Endometrial microvascular endothelial cells (primary cell): ENCODE data around the gene IRF8. TPM values are rescaled to one million over a fixed set of nuclear protein-coding genes. Genes with fewer than 3 reads are reported as not detected.
"Not testable (repeated sequence)": the region's sequence is repeated elsewhere in the genome, so short reads cannot be mapped to it uniquely, and the experiment has no call there.

Source experiments
- in situ Hi-C: cut with HindIII; loops from 2 replicates; pipeline ENCODE4 v1.10.0; 2017; ENCODE audit warnings: low sequenced_read_pairs, low pct_unique_long_range_greater_than_20kb; ENCODE audit errors: inconsistent ontology term
- total RNA-seq: library from RNA; depleted of rRNA; stranded (reverse); fragments of >200 nt; gene quantifications from one replicate; pipeline ENCODE4 v1.2.3, GENCODE V29; 2015; ENCODE audit errors: inconsistent ontology term

IRF8 gene, protein sequence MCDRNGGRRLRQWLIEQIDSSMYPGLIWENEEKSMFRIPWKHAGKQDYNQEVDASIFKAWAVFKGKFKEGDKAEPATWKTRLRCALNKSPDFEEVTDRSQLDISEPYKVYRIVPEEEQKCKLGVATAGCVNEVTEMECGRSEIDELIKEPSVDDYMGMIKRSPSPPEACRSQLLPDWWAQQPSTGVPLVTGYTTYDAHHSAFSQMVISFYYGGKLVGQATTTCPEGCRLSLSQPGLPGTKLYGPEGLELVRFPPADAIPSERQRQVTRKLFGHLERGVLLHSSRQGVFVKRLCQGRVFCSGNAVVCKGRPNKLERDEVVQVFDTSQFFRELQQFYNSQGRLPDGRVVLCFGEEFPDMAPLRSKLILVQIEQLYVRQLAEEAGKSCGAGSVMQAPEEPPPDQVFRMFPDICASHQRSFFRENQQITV
- not detected for total RNA-seq

DNA sequence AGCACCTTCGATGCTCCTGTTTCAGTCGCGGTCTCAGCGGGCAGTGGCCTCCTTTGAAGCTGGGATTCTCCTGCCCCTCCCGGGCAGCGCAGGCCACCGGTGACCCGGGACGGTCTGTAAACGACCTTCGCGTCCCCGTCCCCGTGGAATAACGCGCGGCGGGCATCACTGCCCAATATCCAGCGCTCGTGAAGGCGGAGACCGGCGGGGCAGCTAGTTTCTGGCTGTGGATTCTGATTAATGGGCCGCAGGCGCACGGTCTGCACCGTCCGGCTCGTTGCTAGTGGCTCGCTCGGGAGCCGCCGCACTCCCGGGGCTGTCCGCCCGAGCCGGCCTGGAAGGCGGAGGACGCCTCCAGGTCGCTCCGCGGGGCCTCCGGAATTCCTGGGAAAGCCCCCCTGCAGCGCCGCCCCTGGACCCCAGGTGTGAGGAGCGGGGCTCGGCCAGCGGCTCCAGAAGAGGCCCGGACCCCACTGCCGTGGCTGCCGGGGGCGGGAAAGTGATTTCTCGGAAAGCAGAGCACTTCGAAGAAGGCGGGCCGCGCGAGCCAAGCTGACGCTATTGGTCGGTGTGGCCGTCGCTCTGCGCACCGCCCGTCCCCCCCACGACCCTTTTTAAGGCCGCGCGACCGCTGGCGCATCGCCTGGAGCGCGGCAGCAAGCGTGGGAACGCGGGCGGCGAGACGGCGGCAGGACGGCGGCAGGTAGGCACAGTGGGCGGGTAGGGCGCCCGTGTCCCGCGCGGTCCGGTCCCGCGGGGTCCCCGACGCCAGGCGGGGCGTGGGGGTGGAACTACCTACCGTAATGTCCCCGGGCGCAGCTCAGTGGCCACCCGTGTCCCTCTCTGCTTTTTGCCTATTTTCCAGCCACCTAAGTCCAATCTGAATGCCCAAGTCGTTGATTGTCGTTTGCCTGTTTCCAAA is at the start of gene IRF8:
IRF8 (plus strand) TSS at position 642 of the 922 bp plus-strand sequence. CDS start 3,854 bp downstream, outside the sequence.
- in situ Hi-C loops, result no loop called here

DNA sequence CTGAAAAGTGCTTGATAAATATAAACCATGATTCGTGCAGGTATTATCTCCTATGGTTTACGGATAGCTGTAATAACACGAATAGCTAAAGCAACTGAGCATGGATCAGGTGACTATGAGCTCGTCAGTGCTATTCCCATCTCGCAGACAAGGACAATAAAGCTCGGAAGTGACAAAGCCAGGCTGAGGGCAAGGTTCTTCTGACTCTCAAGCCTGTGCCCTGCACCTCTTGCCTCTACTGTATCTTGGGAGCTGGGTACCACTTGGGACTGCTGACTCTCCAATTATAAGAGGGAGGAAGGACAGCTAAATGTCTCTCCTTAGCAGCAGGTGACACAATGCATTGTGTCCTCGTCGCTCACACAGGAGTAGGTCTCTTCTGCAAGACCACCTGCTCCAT is 49.6 kb upstream of the IRF8 start:
- in situ Hi-C loops, result no loop called here

DNA sequence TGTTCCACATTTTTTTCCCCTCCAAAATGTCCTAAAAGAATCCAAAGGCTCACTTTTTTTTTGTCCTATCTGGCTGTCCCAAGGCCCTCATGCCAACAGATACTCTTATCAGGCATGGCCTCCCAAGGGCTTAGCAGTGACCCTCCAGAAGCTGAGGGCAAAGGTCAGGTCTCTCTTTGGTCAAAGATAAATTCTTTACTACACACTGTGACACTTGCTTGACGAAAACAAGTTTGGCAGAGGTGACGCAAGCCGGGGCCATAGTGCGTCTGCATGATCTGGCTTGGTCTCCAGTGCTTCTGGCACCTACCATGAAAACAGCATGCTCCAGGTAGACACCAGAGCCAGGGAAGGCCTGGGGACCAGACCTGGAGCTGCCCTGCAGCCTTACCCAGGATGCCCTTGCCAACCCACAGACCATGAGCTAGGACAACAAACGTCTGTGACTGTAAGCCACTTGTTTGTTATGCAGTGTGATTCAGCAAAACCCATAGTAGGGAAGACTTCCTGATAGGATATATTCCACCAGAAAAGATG is 48.5 kb upstream of the IRF8 start:
- in situ Hi-C loops, result no loop called here

DNA sequence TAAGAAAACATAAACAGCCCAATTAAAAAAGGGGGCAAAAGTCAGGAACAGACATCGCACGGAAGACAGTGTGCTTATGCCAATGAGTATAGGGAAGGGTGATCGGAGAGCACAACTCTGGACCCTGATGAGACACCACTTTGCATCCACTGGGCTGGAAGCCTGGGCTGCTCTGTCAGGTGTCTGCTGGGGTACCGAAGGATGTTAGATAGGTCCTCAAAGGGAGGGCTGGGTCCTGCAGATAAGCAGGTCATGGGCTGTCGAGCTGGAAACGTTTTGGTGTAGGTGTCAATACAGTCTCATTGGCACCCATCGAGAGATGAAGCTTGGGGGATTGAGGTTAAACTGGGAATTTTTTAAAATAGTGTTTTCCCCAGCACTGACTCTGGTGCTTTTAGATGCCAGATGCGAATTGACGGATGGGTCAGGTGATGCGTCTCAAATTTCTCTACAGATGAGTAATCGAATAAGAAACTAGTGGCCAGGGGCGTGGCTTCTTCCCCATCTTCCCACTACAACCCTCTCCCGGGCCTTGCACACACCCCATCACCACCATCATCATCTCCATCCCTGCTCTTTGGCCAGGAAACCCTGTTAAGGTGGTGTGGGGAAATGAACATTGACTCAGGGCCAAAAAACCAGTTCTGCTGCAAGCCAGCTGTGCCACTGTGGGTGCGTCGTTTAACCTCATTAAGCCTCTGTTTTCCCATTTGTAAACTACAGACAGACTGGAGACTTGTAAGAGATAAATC is 47.8 kb upstream of the IRF8 start:
- in situ Hi-C loops, result no loop called here

DNA sequence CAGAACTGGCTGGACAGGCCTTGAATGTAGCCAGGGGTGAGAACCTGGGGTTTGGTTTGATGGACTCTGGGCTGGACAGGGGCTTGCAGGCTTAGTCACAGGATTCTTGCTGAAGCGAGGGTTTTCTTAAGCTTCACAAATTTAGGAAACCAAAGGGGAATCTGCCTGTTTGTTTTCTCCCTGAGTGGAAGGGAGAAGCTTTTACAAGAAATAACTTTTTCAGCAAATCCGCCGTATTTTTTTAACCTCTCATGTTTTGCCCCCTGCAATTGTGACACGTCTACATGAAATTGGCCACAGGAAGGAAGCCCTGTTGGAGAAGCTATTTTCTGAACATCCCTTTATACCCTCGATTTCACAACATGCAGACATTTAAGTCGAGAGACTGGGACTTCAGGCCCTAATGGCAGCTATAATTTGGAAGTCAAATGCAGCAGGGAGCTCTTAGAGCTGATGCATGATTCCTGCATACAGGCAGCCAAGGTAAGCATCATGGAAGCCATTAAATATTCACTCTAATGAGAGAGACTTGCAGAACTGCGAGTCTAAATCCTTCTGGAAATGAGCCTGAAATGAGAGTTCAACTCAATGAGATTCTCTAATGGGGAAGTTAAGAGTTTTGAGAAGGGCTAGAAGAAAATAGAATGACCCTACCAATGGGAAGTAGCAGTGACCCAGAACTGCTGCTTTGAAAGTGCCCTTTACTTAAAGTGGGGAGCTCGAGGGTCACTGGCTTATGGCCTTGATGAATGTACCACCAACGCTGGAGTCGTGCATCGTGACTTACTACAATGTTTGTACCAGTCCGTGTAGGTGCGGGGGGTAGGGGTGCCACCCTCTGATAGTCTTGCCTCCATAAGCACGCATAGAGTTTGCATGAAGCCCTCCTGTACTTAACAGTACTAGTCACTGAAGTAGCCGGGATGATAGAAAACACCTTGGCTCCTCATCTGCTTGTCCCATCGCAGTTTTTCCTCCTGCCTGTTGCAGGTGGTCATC is 45.1 kb upstream of the IRF8 start:
- in situ Hi-C loops, result no loop called here

DNA sequence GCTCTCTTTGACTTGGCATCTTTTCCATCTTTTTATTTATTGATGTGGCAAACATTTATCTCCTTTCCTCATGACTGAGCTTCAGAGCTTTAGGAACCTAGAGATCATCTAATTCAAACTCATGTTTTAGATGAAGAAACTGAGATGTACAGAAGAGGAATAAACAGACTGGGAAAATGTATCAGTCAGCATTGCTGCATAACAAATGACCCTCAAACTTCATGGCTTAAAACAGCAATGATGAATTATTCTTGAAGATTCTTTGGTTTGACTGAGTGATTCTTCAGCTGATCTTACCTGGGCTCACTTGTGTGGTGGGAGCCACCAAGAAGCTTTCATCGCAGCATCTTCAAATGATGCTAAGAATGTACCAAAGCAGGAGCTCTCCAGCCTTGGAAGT is 44.0 kb upstream of the IRF8 start:
- in situ Hi-C loops, result no loop called here

DNA sequence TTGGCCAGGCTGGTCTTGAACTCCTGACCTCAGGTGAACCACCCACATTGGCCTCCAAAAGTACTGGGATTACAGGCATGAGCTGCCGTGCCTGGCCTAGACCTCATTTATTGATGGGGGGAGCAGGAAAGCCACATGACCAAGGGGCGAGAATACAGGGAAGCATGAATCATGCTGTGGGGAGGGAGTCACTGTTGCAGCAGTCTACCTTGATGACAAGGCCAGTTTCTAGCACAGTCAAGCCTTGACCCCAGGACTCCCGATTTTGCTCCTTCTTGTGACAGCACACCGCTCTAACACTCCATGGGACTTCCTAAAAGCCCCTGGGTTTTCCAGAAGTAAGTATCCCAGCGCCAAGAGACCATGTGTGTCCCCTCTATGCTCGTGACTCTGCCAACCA is 42.9 kb upstream of the IRF8 start:
- in situ Hi-C loops, result no loop called here

DNA sequence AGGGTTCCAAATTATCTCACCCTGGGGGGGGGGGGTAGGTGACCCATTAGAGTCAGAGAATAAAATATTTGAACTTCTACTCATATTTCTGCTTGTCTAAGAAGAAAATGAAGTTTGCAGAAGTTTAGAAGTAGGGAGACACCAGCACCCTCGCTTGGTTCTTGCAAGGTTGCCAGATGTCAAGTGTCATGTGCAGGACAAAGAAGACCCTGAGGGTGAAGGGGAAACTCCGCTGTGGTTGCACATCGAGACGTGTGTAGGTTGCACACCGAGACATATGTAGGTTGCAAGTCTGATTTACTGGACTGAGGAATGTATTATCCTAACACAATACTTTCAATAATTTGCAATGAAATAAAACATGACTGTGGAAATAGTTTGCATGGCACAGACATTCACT is 42.4 kb upstream of the IRF8 start:
- in situ Hi-C loops, result no loop called here

DNA sequence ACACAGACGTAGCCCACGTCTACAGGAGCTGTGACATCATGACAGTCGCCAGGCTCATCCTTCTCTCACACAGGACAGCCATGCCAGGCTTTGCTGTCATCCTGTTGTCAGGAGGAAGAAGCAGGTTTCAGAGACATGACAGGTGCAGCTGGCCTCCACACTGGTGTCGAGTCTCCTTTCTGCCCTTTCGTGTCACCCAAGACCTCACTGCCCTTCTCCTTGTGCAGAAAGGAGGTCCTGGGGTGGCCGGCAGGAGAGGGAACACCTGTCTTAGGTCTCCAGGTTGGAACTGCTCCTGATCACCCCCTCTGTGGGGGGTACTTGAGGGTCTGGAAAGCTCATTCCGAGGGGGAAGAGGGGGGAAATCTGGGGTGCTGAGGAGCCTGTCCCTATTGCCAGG is 41.6 kb upstream of the IRF8 start:
- in situ Hi-C loops, result no loop called here

DNA sequence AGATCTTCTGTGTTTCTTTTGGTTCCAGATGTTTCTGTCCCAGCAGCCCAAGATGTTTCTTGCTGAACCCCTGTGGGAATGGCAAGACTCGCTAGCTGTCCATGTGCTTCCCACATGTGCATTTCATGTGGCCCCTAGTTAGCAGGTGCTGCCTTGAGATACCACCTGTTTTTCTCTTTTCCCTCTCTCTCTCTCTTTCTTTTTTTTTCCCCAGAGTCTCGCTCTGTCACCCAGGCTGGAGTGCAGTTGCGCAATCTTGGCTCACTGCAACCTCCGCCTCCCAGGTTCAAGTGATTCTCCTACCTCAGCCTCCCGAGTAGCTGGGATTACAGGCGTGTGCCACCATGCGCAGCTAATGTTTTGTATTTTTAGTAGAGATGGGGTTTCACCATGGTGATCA is 40.4 kb upstream of the IRF8 start:
- in situ Hi-C loops, result not testable (repeated sequence)

DNA sequence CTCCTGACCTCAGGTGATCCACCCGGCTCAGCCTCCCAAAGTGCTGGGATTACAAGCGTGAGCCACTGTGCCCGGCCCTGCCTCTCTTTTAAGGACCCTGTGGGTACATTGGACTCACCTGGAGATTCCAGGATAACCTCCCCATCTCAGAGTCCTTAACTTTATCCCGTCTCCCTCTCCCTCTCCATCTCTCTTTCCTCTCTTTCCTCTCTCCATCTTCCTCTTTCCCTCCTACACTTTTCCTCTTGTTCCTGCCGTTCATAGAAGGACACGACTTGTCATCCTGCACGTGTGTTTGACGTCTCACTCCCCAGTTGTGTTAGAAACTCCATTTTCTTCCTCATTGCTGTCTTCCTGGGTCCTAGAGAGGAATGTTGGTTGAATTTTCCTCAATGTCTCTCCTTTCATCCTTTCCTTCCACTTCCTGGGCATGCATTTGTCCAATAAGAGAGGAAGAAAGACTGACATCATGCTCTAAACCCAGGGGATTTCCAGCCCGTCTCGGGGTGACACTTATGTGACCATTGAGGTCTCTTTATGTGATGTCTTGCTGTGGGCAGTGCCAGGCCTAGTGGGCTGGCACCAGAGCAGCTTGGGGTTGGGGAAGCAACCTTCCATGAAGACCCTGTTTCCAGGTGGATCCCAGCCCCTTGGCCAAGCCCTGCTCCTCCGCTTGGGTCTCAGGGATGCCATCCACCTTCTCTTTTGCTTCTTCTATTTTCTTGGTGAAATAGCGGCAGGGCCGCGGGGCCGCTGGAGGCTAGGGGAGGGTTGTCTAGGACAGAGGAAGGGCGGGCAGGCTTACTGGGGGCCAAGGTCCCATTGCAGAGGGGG is 39.8 kb upstream of the IRF8 start:
- in situ Hi-C loops, result no loop called here

DNA sequence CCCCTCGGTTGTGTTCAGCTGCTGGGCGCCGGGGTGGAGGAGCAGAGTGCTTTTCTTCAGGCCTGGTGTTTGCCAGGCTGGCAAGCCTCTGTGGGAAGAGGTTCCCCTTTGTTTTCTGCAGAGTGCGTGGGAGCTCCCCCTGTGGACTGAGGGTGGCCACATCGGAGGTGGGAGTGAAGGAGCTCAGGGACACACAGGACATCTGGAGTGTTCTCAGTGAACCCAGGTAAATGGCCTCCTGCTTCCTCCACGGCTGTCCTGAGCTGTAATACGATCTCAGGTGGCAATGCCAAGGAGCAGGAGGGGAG is 39.2 kb upstream of the IRF8 start:
- in situ Hi-C loops, result no loop called here

DNA sequence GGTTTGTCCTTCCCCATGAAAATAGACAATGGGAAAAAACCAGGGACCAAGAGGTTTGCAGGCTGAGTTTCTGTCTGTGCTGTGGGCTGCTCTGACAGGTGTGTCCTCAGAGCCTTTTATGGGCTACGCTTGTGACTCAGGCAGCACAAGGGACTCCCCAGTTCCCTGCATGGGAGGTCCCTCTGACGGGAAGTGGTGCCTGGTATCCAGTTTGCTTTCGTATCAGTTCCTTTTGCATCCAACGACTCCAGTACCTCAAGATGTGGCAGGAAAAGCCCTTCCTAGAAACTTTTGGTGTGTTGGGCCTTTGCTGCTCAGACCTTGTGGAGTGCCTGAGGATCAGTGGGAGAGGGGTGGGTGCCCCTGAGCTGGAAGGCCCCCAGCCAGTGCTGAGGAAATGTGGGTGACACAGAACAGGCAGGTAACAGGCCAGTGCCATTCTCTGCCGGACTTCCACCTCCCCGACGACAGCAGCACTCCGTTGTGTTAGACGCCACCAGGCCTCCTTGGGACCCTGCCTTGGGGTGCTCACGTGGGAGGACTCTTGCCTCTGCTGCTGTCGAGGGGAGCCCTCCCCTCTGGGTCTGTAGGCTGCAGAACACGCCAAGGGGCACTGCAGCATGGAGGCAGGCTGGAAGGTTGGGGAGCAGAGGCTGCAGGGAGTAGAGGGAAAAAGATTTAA is 38.4 kb upstream of the IRF8 start:
- in situ Hi-C loops, result no loop called here

DNA sequence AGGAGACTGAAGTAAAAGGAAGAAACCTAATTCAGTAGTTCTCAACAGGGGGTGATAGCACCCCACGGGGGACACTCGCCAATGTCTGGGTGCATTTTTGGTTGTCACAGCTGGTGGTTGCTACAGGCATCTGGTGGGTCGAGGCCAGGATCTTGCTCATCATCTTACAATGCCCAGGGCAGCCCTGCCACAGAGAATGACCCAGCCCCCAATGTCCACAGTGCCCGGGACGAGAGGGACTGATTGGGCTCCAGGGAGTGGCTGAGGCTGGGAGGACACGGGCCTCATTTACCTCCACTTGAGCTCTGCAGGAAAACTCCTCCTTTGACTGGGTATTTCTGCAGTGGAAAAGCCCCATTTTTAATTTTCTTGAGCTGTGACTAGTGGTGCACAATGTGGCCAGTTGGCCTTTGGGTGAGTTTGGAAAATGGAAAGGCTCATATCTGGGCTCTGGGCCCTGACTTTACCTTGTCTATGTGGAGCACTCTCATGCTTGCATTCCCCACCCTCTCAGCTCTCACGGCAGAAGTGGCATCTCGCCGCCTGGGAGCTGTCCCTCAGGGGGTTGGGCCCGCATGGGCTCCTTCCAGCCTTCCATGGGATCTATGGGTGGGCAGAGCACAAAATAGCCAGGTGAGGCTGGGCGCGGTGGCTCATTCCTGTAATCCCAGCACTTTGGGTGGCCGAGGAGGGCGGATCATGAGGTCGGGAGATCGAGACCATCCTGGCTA is 37.7 kb upstream of the IRF8 start:
- in situ Hi-C loops, result no loop called here

DNA sequence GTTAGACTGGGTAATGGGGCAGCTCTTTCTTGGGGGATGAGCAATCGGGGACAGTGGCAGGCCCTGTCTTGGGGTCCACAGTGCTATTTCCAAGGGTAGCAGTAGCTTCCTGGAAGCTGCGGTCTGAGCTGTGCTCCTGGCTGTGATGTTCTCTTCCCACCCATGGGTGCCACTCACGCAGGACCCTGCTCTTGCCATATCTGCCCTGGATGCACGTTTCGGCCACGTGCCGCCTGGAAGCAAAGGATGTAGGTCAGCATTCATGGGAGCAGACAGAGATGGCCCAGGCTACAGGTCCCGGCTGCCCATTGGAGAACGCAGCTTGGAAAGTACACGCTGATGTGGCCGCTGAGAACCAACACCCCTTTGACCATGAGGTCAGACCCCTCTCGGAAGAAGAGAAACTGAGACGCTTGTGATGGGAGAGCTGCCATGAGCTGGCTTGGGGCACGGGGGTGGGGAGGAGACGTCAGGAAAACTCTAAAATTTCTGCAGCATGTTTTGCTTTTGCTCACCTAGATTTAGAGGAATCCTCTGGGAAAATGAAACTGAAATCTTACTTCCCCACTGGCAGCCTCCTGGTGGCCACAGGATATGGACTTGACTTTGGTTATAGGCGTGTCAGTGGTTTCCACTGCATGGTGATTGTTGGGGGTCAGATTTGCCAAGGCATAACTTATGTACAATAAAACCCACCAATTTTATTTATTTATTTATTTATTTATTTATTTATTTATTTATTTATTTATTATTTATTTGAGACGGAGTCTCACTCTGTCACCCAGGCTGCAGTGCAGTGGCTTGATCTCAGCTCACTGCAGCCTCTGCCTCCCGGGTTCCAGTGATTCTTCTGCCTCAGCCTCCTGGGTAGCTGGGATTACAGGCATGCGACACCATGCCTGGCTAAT is 36.2 kb upstream of the IRF8 start:
- in situ Hi-C loops, result no loop called here
